Liver (tissue), 9 donors: ENCODE data around the gene PNMA8A. TPM values are rescaled to one million over a fixed set of nuclear protein-coding genes. Genes with fewer than 3 reads are reported as not detected.

ENCODE experiments used
- DNase-seq: peaks from one replicate; pipeline ENCODE4 v3.0.0-alpha.2; 2017; ENCODE audit warnings: low spot score
- H3K27ac ChIP-seq, 2 donors: one replicate each; pipeline ENCODE4 v1.7.0; 2013; ENCODE audit warnings: inconsistent platforms in 2 of 2, low read length in 2 of 2, control low read depth in 1 of 2, low read depth in 1 of 2, mild to moderate bottlenecking in 1 of 2
- H3K27me3 ChIP-seq, 4 donors: one replicate each; pipeline versions ENCODE4 v1.6.1 to v1.7.0; 2013; ENCODE audit warnings: low read length in 3 of 4, inconsistent platforms in 1 of 4, mild to moderate bottlenecking in 1 of 4, moderate library complexity in 1 of 4; ENCODE audit not compliant: control insufficient read depth in 4 of 4, insufficient read depth in 4 of 4
- H3K36me3 ChIP-seq, 4 donors: one replicate each; pipeline versions ENCODE4 v1.6.1 to v1.7.0; 2013; ENCODE audit warnings: low read length in 3 of 4, mild to moderate bottlenecking in 3 of 4, low read depth in 1 of 4, moderate library complexity in 1 of 4; ENCODE audit not compliant: control insufficient read depth in 4 of 4, insufficient read depth in 3 of 4
- H3K4me1 ChIP-seq, 4 donors: one replicate each; pipeline versions ENCODE4 v1.6.1 to v1.7.0; 2013; ENCODE audit warnings: low read length in 3 of 4, mild to moderate bottlenecking in 3 of 4, moderate library complexity in 1 of 4; ENCODE audit not compliant: control insufficient read depth in 4 of 4, insufficient read depth in 4 of 4
- H3K4me3 ChIP-seq, 3 donors: one replicate each; pipeline versions ENCODE4 v1.6.1 to v1.7.0; 2013; ENCODE audit warnings: low read length in 3 of 3, control low read depth in 1 of 3, low read depth in 1 of 3, mild to moderate bottlenecking in 1 of 3
- H3K9ac ChIP-seq, 2 donors: one replicate each; pipeline ENCODE4 v1.7.0; 2013; ENCODE audit warnings: low read length in 2 of 2, mild to moderate bottlenecking in 2 of 2, moderate library complexity in 2 of 2, control low read depth in 1 of 2, low read depth in 1 of 2
- H3K9me3 ChIP-seq, 4 donors: one replicate each; pipeline versions ENCODE4 v1.6.1 to v1.7.0; 2013; ENCODE audit warnings: low read length in 3 of 4; ENCODE audit not compliant: control insufficient read depth in 4 of 4
- ATF3 ChIP-seq: IDR thresholded peaks from 2 replicates; pipeline ENCODE4 v1.6.1; 2016; ENCODE audit warnings: antibody characterized with exemption
- CTCF ChIP-seq: fragments of 150-350 bp; IDR thresholded peaks from 2 replicates; pipeline ENCODE4 v1.5.1; 2017; ENCODE audit warnings: improper control_type of control experiment, low read depth, low read length; ENCODE audit not compliant: missing input control
- EGR1 ChIP-seq, 2 donors: IDR thresholded peaks; 2 replicates each; pipeline ENCODE4 v1.6.1; 2016 to 2018; ENCODE audit warnings: antibody characterized with exemption in 2 of 2, low read depth in 2 of 2
- FOXA1 ChIP-seq: IDR thresholded peaks from 2 replicates; pipeline ENCODE4 v1.6.1; 2016; ENCODE audit warnings: antibody characterized with exemption
- FOXA2 ChIP-seq: IDR thresholded peaks from 2 replicates; pipeline ENCODE4 v1.6.1; 2016; ENCODE audit warnings: antibody characterized with exemption
- GABPA ChIP-seq, 2 donors: IDR thresholded peaks in 1 of 2; conservative IDR thresholded peaks in 1 of 2; 2 replicates each; pipeline ENCODE4 v1.6.1; 2016; ENCODE audit warnings: antibody characterized with exemption in 2 of 2, mild to moderate bottlenecking in 1 of 2, moderate library complexity in 1 of 2
- HNF4A ChIP-seq, 2 donors: conservative IDR thresholded peaks; 2 replicates each; pipeline ENCODE4 v1.6.1; 2016; ENCODE audit warnings: antibody characterized with exemption in 2 of 2, mild to moderate bottlenecking in 2 of 2
- HNF4G ChIP-seq: IDR thresholded peaks from 2 replicates; pipeline ENCODE4 v1.6.1; 2016; ENCODE audit warnings: antibody characterized with exemption
- JUND ChIP-seq, 2 donors: IDR thresholded peaks; 2 replicates each; pipeline ENCODE4 v1.6.1; 2016; ENCODE audit warnings: antibody characterized with exemption in 2 of 2
- NR2F2 ChIP-seq: IDR thresholded peaks from 2 replicates; pipeline ENCODE4 v1.6.1; 2016; ENCODE audit warnings: antibody characterized with exemption
- RAD21 ChIP-seq, 2 donors: IDR thresholded peaks; 2 replicates each; pipeline ENCODE4 v1.6.1; 2016; ENCODE audit warnings: antibody characterized with exemption in 2 of 2, mild to moderate bottlenecking in 2 of 2
- REST ChIP-seq: IDR thresholded peaks from 2 replicates; pipeline ENCODE4 v1.6.1; 2016; ENCODE audit warnings: antibody characterized with exemption, mild to moderate bottlenecking
- SP1 ChIP-seq: IDR thresholded peaks from 2 replicates; pipeline ENCODE4 v1.6.1; 2018; ENCODE audit warnings: antibody characterized with exemption, mild to moderate bottlenecking
- TAF1 ChIP-seq: conservative IDR thresholded peaks from 2 replicates; pipeline ENCODE4 v1.6.1; 2016; ENCODE audit warnings: antibody characterized with exemption, mild to moderate bottlenecking
- YY1 ChIP-seq: IDR thresholded peaks from 2 replicates; pipeline ENCODE4 v1.6.1; 2016; ENCODE audit warnings: antibody characterized with exemption, mild to moderate bottlenecking
- ZBTB33 ChIP-seq: IDR thresholded peaks from 2 replicates; pipeline ENCODE4 v1.6.1; 2016; ENCODE audit warnings: antibody characterized with exemption
- WGBS: extraction: QIAGEN DNeasy Blood & Tissue Kit; methylation state at CpG from one replicate; pipeline ENCODE4 v1.1.7; 2013; 5-methylcytosine and 5-hydroxymethylcytosine counted together
- polyA plus RNA-seq, 2 donors: library from polyadenylated mRNA; stranded (reverse) in 1 of 2; unstranded in 1 of 2; fragments of 200-250 nt in 1 of 2; fragments of >200 nt in 1 of 2; fragmentation: Nextera tagmentation in 1 of 2; extraction: Ambion mirVana in 1 of 2; gene quantifications; one replicate each; pipeline versions ENCODE4 v1.2.1 to v1.2.3, GENCODE V29; 2013 to 2015
- total RNA-seq, 2 donors: library from RNA; depleted of rRNA; stranded (reverse); fragments of >200 nt; gene quantifications; one replicate each; pipeline ENCODE4 v1.2.3, GENCODE V29; 2014
- donor health status: healthy.
- donor health status: healthy.
- donor health status: healthy.
- donor health status: healthy.
- donor health status: healthy.

PNMA8A gene
- total and polyA plus RNA-seq, 4 donors = 0.17 to 0.93 (median 0.22) TPM; not detected in 1

- no peak for DNase-seq
- H3K36me3 ChIP-seq = no peaks in the 10 kb centered on the region
- H3K4me1 ChIP-seq = peaks cover 0 to 18% (median 12%) of the 10 kb centered on the region in 4 donors
- H3K27ac ChIP-seq = no peak overlapping the region
- H3K9ac ChIP-seq = no peak overlapping the region
- H3K9me3 ChIP-seq = no peaks in the 10 kb centered on the region
- no peak for TF ChIP-seq YY1
- no peak for TF ChIP-seq ATF3
- TF ChIP-seq NR2F2 = no peak
- TF ChIP-seq GABPA (IDR thresholded peaks at IDR 0.05 in 1 of 2, conservative IDR thresholded peaks at IDR 0.05 in 1 of 2) = no peak
- no peak for TF ChIP-seq EGR1 (IDR thresholded peaks at IDR 0.05; ENCODE audit: low read depth in 2 of 2)
- 73% methylated on average over 3 of the region's 3 CpGs for WGBS
- peaks cover 0 to 18% (median 3%) of the 10 kb centered on the region in 4 donors for H3K27me3 ChIP-seq
- no peak overlapping the region for H3K4me3 ChIP-seq
Measured at GRCh38 chr19:46486358-46486757, 15.0 kb upstream of the PNMA8A start.

- Histone ChIP-seq H3K27me3 (peaks cover 0 to 11% (median 2%) of the 10 kb centered on the region in 4 donors), H3K4me3 (no peak overlapping the region)
Measured at GRCh38 chr19:46484656-46485055, 13.3 kb upstream of the PNMA8A start.

GRCh38 chr19:46482631-46483030 lies 11.3 kb upstream of the PNMA8A start:
- H3K4me3 ChIP-seq = no peak overlapping the region
- TF ChIP-seq RAD21 (IDR thresholded peaks at IDR 0.05) = no peak
- TF ChIP-seq HNF4A (conservative IDR thresholded peaks at IDR 0.05) = no peak
- TF ChIP-seq TAF1 = no peak
- no peak for TF ChIP-seq ZBTB33
- TF ChIP-seq FOXA2 = no peak
- TF ChIP-seq REST = no peak
- no peak for TF ChIP-seq HNF4G
- DNase-seq = no peak
- peaks cover 0 to 8% (median under 1%) of the 10 kb centered on the region in 4 donors for H3K27me3 ChIP-seq
- no peak overlapping the region for H3K27ac ChIP-seq
- H3K36me3 ChIP-seq = no peaks in the 10 kb centered on the region
- H3K4me1 ChIP-seq = peaks cover 0 to 6% (median 3%) of the 10 kb centered on the region in 4 donors
- 44% methylated on average over 3 of the region's 3 CpGs for WGBS
- no peaks in the 10 kb centered on the region for H3K9me3 ChIP-seq
- H3K9ac ChIP-seq = no peak overlapping the region

More at GRCh38 chr19:46484656-46485055, 13.3 kb upstream of the PNMA8A start:
- Histone ChIP-seq H3K27ac (no peak overlapping the region), H3K9me3 (no peaks in the 10 kb centered on the region), H3K36me3 (no peaks in the 10 kb centered on the region), H3K9ac (no peak overlapping the region), H3K4me1 (peaks cover 0 to 14% (median 10%) of the 10 kb centered on the region in 4 donors)
- no peak for TF ChIP-seq RAD21 (IDR thresholded peaks at IDR 0.05)
- TF ChIP-seq YY1 = no peak
- no peak for TF ChIP-seq GABPA (IDR thresholded peaks at IDR 0.05 in 1 of 2, conservative IDR thresholded peaks at IDR 0.05 in 1 of 2)
- no peak for TF ChIP-seq SP1
- no peak for TF ChIP-seq JUND (IDR thresholded peaks at IDR 0.05)
- TF ChIP-seq FOXA1 = no peak
- TF ChIP-seq CTCF = no peak
- no peak for TF ChIP-seq TAF1
- 61% methylated on average over 4 of the region's 4 CpGs for WGBS
- DNase-seq = no peak
